ENCODE data around the gene NTMT1. TPM values are rescaled to one million over a fixed set of nuclear protein-coding genes. Genes with fewer than 3 reads are reported as not detected.

NTMT1 gene
- total RNA-seq, 1 donor from 2014 or later = 25.1 TPM

DNA sequence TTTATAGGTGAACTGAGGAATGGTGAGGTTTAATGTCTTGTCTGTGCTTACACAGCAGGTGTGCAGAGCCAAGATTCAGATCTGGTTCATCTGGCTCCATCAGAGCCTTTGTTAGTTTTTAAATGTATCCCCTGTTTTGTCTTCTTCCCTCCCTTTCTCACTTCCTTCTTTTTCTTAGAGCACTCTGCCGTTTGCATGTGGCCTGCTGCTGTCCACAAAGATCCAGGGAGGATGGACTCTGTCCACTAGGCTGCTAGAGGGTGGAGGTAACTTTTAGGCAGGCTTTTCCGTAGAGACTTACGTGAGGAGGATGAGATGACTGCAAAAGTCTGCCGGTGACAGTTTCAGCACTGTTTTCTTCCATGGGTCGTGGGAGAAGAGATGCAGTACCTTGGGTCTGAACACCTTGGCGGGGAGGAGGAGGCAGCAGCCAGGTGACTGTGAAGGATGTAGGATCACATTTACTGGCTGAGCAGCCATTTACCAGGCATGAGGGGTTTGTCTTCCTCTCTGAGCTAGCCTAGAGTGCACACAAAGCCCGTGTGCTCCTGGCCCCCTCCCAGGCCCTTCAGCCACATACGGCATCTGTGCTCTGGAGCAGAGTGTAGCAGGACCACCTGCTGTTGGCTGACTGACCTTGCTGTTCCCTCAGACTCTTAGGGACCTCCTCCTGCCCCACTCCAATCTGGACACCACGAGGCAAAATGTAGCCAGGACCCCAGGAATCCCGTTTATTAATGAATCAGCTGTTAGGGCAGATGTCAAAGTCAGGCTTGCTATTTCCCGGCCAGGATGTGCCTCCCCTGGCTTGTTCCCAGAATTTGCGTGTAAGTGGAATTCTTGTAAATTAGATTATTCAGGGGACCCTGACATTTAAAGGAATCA lies 1.8 kb downstream of the NTMT1 start:
- no peak for DNase-seq
- ATAC-seq = no peak
- no peaks in the 10 kb centered on the region for H3K9me3 ChIP-seq
- H3K36me3 ChIP-seq = peaks cover 5% of the 10 kb centered on the region
- peak overlapping the region; percentile 77 for H3K4me3 ChIP-seq
- H3K4me1 ChIP-seq = peaks cover 62% of the 10 kb centered on the region
- peak overlapping the region; percentile 87 for H3K27ac ChIP-seq
- no peaks in the 10 kb centered on the region for H3K27me3 ChIP-seq (ENCODE audit: low read depth)
- intact Hi-C loops (cut with DNase I) = no loop called here
- TF ChIP-seq, protein P1, sequence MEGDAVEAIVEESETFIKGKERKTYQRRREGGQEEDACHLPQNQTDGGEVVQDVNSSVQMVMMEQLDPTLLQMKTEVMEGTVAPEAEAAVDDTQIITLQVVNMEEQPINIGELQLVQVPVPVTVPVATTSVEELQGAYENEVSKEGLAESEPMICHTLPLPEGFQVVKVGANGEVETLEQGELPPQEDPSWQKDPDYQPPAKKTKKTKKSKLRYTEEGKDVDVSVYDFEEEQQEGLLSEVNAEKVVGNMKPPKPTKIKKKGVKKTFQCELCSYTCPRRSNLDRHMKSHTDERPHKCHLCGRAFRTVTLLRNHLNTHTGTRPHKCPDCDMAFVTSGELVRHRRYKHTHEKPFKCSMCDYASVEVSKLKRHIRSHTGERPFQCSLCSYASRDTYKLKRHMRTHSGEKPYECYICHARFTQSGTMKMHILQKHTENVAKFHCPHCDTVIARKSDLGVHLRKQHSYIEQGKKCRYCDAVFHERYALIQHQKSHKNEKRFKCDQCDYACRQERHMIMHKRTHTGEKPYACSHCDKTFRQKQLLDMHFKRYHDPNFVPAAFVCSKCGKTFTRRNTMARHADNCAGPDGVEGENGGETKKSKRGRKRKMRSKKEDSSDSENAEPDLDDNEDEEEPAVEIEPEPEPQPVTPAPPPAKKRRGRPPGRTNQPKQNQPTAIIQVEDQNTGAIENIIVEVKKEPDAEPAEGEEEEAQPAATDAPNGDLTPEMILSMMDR (IDR thresholded peaks at IDR 0.05) = no peak

DNA sequence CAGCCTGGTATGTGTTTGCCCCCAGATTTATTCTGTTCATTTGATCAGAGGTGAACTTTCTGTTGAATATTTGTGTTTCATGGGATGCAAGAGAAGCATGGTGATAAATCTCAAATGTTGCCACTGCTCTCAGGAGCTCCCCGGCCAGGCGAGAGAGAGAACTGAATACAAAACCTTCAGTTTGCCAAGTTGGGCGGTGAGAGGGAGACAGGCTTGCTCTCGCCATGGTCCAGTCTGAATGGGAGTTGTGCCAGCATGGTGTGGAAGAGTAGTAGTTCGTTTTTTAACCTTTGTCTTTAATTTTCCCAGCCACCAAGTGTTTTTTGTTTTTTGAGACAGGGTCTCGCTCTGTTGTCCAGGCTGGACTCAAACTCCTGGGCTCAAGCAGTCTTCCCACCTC lies 2.7 kb downstream of the NTMT1 start:
- H3K27ac ChIP-seq = no peak overlapping the region
- H3K27me3 ChIP-seq (ENCODE audit: low read depth) = no peaks in the 10 kb centered on the region
- no peaks in the 10 kb centered on the region for H3K9me3 ChIP-seq
- intact Hi-C loops (cut with DNase I) = no loop called here
- H3K36me3 ChIP-seq = peaks cover 14% of the 10 kb centered on the region
- no peak overlapping the region for H3K4me3 ChIP-seq
- TF ChIP-seq, protein P1 (IDR thresholded peaks at IDR 0.05) = no peak
- DNase-seq = no peak
- H3K4me1 ChIP-seq = peaks cover 62% of the 10 kb centered on the region
- ATAC-seq = no peak

DNA sequence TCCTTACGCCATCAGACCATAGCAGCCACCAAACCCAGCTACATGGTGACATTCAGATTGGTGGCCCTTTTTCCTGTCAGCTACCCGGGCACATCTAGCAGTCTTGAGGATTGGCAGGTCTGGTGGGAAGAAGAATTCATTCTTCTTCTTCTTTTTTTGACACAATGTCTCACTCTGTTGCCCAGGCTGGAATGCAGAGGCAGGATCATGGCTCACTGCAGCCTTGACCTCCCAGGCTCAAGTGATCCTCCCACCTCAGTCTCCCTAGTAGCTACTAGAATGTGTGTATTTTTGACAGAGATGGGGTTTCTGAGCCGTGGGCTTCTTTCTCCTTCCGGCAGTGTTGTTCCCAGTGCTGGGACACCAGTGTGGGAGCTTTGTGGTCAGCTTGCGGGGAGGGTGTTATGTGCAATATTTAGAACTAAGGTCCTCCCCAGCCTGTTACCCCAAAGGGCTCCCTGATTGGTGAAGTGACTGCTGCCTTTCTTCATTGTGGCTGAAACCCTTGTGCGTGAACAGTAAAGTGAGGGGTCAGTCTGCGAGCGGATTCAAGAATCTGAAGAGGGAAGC lies 3.4 kb downstream of the NTMT1 start:
- no peak overlapping the region for H3K27ac ChIP-seq
- DNase-seq = no peak
- H3K4me1 ChIP-seq = peaks cover 57% of the 10 kb centered on the region
- no peaks in the 10 kb centered on the region for H3K9me3 ChIP-seq
- no peak for ATAC-seq
- intact Hi-C loops (cut with DNase I) = no loop called here
- H3K27me3 ChIP-seq (ENCODE audit: low read depth) = no peaks in the 10 kb centered on the region
- TF ChIP-seq, protein P1 (IDR thresholded peaks at IDR 0.05) = no peak
- peaks cover 20% of the 10 kb centered on the region for H3K36me3 ChIP-seq
- H3K4me3 ChIP-seq = no peak overlapping the region

DNA sequence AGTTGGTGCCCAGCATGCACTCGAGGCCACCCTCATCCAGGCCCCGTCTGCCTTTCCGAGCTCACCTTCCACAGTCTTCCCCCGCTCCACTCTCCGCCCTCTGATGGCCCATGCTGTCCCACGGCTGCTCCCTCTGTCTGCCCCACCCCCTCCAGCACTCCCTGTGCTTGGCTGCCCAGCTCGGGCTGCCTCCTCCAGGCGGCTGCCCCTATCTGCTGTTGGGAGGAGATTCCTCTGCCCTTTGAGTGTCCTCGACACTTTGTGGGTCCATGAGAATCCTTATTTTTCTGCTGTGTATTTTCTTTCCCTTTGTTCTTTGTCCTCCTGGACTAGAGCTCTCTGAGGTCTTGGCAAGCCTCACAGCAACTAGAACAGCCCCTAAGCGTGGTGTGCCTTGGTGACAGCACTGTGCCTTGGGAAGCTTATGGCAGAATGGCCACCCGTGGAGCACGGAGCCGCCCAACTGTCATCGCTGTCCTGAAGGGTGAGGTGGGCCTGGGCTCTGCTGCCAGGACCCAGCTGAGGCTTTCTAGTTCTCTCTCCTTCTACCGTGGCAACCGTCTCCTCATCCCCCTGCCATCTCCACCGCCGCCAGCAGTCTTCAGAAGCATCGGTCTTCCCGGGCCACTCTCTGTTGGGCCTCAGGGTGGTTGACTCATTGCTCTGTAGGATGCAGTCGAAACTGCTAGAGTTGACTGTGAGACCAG lies 5.2 kb downstream of the NTMT1 start:
- intact Hi-C loops (cut with DNase I) = no loop called here
- Histone ChIP-seq H3K9me3 (no peaks in the 10 kb centered on the region), H3K27ac (no peak overlapping the region), H3K4me1 (peaks cover 44% of the 10 kb centered on the region), H3K4me3 (no peak overlapping the region), H3K36me3 (peaks cover 38% of the 10 kb centered on the region), H3K27me3 (ENCODE audit: low read depth) (no peaks in the 10 kb centered on the region)
- DNase-seq = no peak
- TF ChIP-seq, protein P1 (IDR thresholded peaks at IDR 0.05) = no peak
- ATAC-seq = no peak

DNA sequence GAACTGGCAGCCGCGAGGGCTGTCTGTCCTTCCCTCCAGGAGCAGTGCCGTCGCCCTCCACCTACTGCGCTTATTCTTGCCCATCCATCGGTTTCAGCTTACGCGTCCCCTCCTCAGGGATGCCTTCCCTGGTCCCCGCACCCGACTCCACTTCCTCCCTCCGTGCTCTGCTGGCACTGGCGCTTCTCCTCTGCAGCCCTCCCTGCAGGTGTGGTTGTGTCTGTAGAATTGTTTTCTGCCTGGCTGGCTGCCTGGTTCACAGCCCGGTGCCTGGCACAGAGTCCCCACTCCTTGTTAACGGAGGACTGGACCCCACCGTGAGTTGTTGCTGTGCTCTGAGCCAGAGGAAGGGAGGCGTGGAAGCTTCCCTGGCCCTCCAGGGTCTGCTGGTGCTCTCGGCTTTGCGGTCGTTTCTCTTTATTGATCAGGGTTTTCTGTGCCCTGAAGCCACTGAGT lies 5.7 kb downstream of the NTMT1 start:
- Histone ChIP-seq H3K36me3 (peaks cover 43% of the 10 kb centered on the region), H3K4me3 (no peak overlapping the region), H3K27ac (no peak overlapping the region), H3K27me3 (ENCODE audit: low read depth) (no peaks in the 10 kb centered on the region), H3K4me1 (peaks cover 43% of the 10 kb centered on the region), H3K9me3 (no peaks in the 10 kb centered on the region)
- TF ChIP-seq, protein P1 (IDR thresholded peaks at IDR 0.05) = no peak
- intact Hi-C loops (cut with DNase I) = no loop called here
- ATAC-seq = no peak
- no peak for DNase-seq

Data from lower lobe of right lung (tissue), 2 donors.